ENCODE measurements around the gene UBQLN4.

UBQLN4 gene

GRCh38 chr1:156009404-156009803 is 44.2 kb downstream of the UBQLN4 start:
- DNase-seq = no peak

GRCh38 chr1:156006666-156007376 is 46.8 kb downstream of the UBQLN4 start:
- DNase-seq = no peak

GRCh38 chr1:156004843-156005584 is 48.6 kb downstream of the UBQLN4 start:
- DNase-seq = no peak

GRCh38 chr1:156003923-156004188 is 49.7 kb downstream of the UBQLN4 start:
- no peak for DNase-seq

GRCh38 chr1:156002188-156002911 is 51.2 kb downstream of the UBQLN4 start:
- no peak for DNase-seq

GRCh38 chr1:156001662-156002171 is 51.9 kb downstream of the UBQLN4 start:
- DNase-seq = no peak

- DNase-seq = no peak
These were observed 52.5 kb downstream of the UBQLN4 start for GRCh38 chr1:156001021-156001661.

- DNase-seq = no peak
These were observed 53.6 kb downstream of the UBQLN4 start for GRCh38 chr1:155999964-156000363.

GRCh38 chr1:155996166-155996565 is 57.4 kb downstream of the UBQLN4 start:
- DNase-seq = no peak

- DNase-seq = no peak
These were observed 60.0 kb downstream of the UBQLN4 start for GRCh38 chr1:155993595-155993994.

- DNase-seq = peak; percentile 35
These were observed 63.4 kb downstream of the UBQLN4 start for GRCh38 chr1:155990005-155990739.

- DNase-seq = peak; percentile 84
These were observed 64.2 kb downstream of the UBQLN4 start for GRCh38 chr1:155989242-155990004.

Measured in midbrain (tissue), 1 donor.